Panc1 (cell line): ENCODE measurements around the gene SSUH2. TPM values are rescaled to one million over a fixed set of nuclear protein-coding genes. Genes with fewer than 3 reads are reported as not detected.

Experiments used
- ATAC-seq: fragments of 200-7000 bp; cut with Tn5 transposase; 2 replicates; pipeline ENCODE4 v1.9.1; 2020; ENCODE audit warnings: mild to moderate bottlenecking, moderate library complexity
- BruUV-seq: library from RNA; stranded (reverse); fragments of 400-500 nt; replicated peaks from 2 replicates; lab custom pipeline; 2021; lab: Mats Ljungman, UMichigan
- CTCF ChIA-PET: fragments of 300-600 bp; sonication (Branson Sonifier 250); formaldehyde crosslinking; loops from one replicate; lab custom pipeline; 2022; ENCODE audit warnings: antibody characterized with exemption; lab: Charles Lee
- POLR2A ChIA-PET: fragments of 300-600 bp; sonication (Branson Sonifier 250); formaldehyde crosslinking; loops from one replicate; lab custom pipeline; 2022; ENCODE audit warnings: antibody characterized with exemption; lab: Charles Lee
- DNase-seq: peaks from one replicate; pipeline ENCODE4 v3.0.0-alpha.2; 2010; ENCODE audit warnings: low read depth, low spot score
- H3K27ac ChIP-seq: 2 replicates; pipeline ENCODE4 v1.5.1; 2011; ENCODE audit warnings: mild to moderate bottlenecking, low read length, inconsistent platforms
- H3K27me3 ChIP-seq: fragments of 200-500 bp; sonication (Bioruptor generic); 2 replicates; pipeline ENCODE4 v1.6.0; 2014; ENCODE audit warnings: low read length, inconsistent platforms; ENCODE audit not compliant: control insufficient read depth, insufficient read depth
- H3K36me3 ChIP-seq: fragments of 200-500 bp; sonication (Bioruptor generic); 2 replicates; pipeline ENCODE4 v1.5.1; 2014; ENCODE audit warnings: inconsistent platforms, mild to moderate bottlenecking, low read length, moderate library complexity; ENCODE audit not compliant: control insufficient read depth, insufficient read depth
- H3K4me1 ChIP-seq: 2 replicates; pipeline ENCODE4 v1.5.1; 2011; ENCODE audit warnings: inconsistent platforms, mild to moderate bottlenecking, low read length, moderate library complexity; ENCODE audit not compliant: control insufficient read depth, insufficient read depth
- H3K4me3 ChIP-seq, 2 experiments: 2 replicates each; pipeline ENCODE4 v1.5.1; 2011 to 2012; ENCODE audit warnings: low read depth in 2 of 2, low read length in 2 of 2, mild to moderate bottlenecking in 2 of 2, inconsistent platforms in 1 of 2, moderate library complexity in 1 of 2
- H3K9me3 ChIP-seq: fragments of 200-500 bp; sonication (Bioruptor generic); 2 replicates; pipeline ENCODE4 v1.5.1; 2014; ENCODE audit warnings: low read depth, mild to moderate bottlenecking, inconsistent platforms, low read length, moderate library complexity; ENCODE audit not compliant: control insufficient read depth, insufficient read depth
- POLR2AphosphoS5 ChIP-seq: IDR thresholded peaks from 2 replicates; pipeline ENCODE4 v1.6.1; 2012; ENCODE audit warnings: mild to moderate bottlenecking, low read depth, low read length, moderate library complexity
- SIN3A ChIP-seq: IDR thresholded peaks from 2 replicates; pipeline ENCODE4 v1.6.1; 2012; ENCODE audit warnings: low read depth, mild to moderate bottlenecking, low read length, moderate library complexity, borderline replicate concordance; ENCODE audit not compliant: insufficient read depth
- TCF7L2 ChIP-seq: IDR thresholded peaks from 2 replicates; pipeline ENCODE4 v1.6.1; 2011; ENCODE audit warnings: mild to moderate bottlenecking, low read depth, low read length, inconsistent platforms
- in situ Hi-C: cut with HindIII; loops from 2 replicates; pipeline ENCODE4 v1.10.0; 2016; ENCODE audit warnings: low sequenced_read_pairs, low pct_unique_long_range_greater_than_20kb
- intact Hi-C: fragments of 100-400 bp; cut with micrococcal nuclease; formaldehyde crosslinking; loops from one replicate; pipeline ENCODE4 v1.10.0; 2022; ENCODE audit not compliant: unreplicated experiment
- total RNA-seq: library from RNA; stranded (reverse); gene quantifications from one replicate; pipeline ENCODE4 v1.2.1, GENCODE V29; 2021; ENCODE audit not compliant: unreplicated experiment
- TF ChIP-seq, protein P1 (sequence below): fragments of 450-650 bp; IDR thresholded peaks from 2 replicates; pipeline ENCODE4 v1.5.1; 2017; ENCODE audit warnings: mild to moderate bottlenecking
- TF ChIP-seq, protein P2 (sequence below), 2 experiments: IDR thresholded peaks; 2 replicates each; pipeline ENCODE4 v1.6.1; 2011 to 2012; ENCODE audit warnings: low read depth in 2 of 2, control low read depth in 1 of 2, low read length in 1 of 2, mild to moderate bottlenecking in 1 of 2, moderate library complexity in 1 of 2; ENCODE audit not compliant: insufficient read depth in 1 of 2

The SSUH2 gene
- total RNA-seq, 1 experiment from 2014 or later, result not detected

DNA sequence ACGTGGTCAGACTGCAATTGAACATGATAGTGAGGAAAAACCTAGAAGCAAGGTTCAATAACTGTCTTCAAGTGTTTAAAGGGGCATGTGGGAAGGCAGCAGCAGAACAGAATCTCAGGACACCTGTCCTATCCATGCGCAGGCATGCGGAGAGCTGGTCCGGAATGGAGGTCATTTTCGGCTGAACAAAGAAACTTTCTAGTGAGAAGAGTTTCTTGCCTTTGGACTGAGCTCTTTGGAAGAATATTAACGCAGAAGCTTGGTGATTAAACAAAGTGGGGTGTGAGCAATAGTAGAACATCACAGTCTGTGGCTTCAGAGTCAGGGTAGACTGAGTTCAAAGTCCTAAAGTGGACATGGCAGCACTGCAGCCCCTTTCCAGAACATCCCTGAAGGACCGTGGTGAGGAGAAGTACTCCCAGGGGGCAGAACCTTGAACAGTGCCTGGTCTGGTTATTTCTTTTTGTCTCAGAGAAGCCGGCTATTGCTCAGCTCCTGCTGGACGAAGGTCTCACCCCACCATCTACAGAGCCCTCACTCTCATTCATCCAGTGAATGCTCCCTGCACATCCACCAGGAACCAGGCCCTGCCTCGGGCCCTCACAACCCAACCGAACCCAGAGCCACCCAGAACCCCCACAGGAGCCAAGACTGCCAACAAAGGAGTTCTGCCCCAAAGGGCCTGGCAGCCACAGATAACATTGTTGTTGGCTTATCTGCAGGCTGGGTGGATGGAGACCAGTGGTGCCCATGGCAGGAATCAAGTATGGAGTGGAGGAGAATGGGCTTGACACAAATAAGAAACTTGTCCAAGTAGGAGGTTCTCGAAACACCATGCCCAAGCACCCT, 2.8 kb upstream of the SSUH2 start:
- CTCF ChIA-PET, result no interaction called here
- no peaks in the 10 kb centered on the region for H3K9me3 ChIP-seq
- no peaks in the 10 kb centered on the region for H3K36me3 ChIP-seq
- intact Hi-C loops, result no loop called here
- no peaks in the 10 kb centered on the region; the same call in 1 of the 2 replicates for H3K4me1 ChIP-seq
- ATAC-seq (no peak), DNase-seq (no peak)
- H3K27me3 ChIP-seq, result no peaks in the 10 kb centered on the region
- POLR2A ChIA-PET, result no interaction called here
- H3K27ac ChIP-seq, result no peak overlapping the region
- BruUV-seq, result no TSS peak
- TF ChIP-seq TCF7L2 (no peak), POLR2AphosphoS5 (no peak)
- TF ChIP-seq, protein P1, sequence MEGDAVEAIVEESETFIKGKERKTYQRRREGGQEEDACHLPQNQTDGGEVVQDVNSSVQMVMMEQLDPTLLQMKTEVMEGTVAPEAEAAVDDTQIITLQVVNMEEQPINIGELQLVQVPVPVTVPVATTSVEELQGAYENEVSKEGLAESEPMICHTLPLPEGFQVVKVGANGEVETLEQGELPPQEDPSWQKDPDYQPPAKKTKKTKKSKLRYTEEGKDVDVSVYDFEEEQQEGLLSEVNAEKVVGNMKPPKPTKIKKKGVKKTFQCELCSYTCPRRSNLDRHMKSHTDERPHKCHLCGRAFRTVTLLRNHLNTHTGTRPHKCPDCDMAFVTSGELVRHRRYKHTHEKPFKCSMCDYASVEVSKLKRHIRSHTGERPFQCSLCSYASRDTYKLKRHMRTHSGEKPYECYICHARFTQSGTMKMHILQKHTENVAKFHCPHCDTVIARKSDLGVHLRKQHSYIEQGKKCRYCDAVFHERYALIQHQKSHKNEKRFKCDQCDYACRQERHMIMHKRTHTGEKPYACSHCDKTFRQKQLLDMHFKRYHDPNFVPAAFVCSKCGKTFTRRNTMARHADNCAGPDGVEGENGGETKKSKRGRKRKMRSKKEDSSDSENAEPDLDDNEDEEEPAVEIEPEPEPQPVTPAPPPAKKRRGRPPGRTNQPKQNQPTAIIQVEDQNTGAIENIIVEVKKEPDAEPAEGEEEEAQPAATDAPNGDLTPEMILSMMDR, result no peak
- H3K4me3 ChIP-seq, result no peak overlapping the region
- in situ Hi-C loops, result no loop called here

DNA sequence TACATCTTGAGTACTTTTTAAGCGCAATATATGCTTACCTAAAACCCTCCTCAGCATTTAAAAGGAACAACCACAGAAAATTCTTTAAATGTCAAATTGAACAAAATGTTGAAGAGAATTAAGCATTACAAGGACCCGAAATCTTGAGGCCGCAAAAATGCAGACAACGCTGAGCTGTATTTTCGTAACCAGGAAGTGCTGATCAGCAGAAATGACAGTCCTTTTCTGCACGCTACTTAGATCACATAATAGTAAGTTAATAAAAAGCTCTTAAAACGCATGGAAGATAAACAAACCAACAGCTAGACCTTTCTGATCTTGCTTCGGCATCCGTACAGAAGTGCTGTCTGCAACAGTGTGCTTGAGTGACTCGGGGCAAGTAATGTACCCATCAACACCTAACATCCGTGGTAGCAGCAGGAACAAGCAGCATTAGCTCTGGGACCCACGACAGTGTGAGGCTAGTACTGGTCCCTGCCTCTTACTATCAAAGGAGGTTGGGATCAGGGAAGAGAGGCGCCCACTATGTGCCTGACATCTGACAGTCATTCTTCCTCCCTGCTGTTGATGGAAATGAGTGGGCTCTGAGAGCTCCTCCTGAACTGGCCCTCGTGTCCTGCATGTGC, 1.8 kb upstream of the SSUH2 start:
- POLR2A ChIA-PET, result no interaction called here
- H3K27ac ChIP-seq, result no peak overlapping the region
- no peaks in the 10 kb centered on the region; the same call in 1 of the 2 replicates for H3K4me1 ChIP-seq
- no peaks in the 10 kb centered on the region for H3K36me3 ChIP-seq
- no peak overlapping the region for H3K4me3 ChIP-seq
- BruUV-seq, result no TSS peak
- DNase-seq (no peak), ATAC-seq (no peak)
- in situ Hi-C loops, result no loop called here
- TF ChIP-seq, protein P1, result no peak
- TF ChIP-seq SIN3A (no peak), POLR2AphosphoS5 (no peak), TCF7L2 (no peak)
- TF ChIP-seq, protein P2, sequence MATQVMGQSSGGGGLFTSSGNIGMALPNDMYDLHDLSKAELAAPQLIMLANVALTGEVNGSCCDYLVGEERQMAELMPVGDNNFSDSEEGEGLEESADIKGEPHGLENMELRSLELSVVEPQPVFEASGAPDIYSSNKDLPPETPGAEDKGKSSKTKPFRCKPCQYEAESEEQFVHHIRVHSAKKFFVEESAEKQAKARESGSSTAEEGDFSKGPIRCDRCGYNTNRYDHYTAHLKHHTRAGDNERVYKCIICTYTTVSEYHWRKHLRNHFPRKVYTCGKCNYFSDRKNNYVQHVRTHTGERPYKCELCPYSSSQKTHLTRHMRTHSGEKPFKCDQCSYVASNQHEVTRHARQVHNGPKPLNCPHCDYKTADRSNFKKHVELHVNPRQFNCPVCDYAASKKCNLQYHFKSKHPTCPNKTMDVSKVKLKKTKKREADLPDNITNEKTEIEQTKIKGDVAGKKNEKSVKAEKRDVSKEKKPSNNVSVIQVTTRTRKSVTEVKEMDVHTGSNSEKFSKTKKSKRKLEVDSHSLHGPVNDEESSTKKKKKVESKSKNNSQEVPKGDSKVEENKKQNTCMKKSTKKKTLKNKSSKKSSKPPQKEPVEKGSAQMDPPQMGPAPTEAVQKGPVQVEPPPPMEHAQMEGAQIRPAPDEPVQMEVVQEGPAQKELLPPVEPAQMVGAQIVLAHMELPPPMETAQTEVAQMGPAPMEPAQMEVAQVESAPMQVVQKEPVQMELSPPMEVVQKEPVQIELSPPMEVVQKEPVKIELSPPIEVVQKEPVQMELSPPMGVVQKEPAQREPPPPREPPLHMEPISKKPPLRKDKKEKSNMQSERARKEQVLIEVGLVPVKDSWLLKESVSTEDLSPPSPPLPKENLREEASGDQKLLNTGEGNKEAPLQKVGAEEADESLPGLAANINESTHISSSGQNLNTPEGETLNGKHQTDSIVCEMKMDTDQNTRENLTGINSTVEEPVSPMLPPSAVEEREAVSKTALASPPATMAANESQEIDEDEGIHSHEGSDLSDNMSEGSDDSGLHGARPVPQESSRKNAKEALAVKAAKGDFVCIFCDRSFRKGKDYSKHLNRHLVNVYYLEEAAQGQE (IDR thresholded peaks at IDR 0.05; ENCODE audit: insufficient read depth in 1 of 2, low read depth in 2 of 2, low read length in 1 of 2), result no peak
- intact Hi-C loops, result no loop called here
- H3K9me3 ChIP-seq, result no peaks in the 10 kb centered on the region
- CTCF ChIA-PET, result no interaction called here
- H3K27me3 ChIP-seq, result no peaks in the 10 kb centered on the region
